ENCODE measurements around the gene TTF2.
"Not testable (repeated sequence)": the region's sequence is repeated elsewhere in the genome, so short reads cannot be mapped to it uniquely, and the experiment has no call there.

Gene TTF2

GRCh38 chr1:117117697-117118096 is 57.6 kb downstream of the TTF2 start:
- no peak overlapping the region for H3K4me2 ChIP-seq
- H3K9me3 ChIP-seq = no peaks in the 10 kb centered on the region
- peaks cover 9% of the 10 kb centered on the region for H3K4me1 ChIP-seq
- H3K27ac ChIP-seq = no peak overlapping the region
- peaks cover 12% of the 10 kb centered on the region; the same call in 1 of the 2 replicates for H3K27me3 ChIP-seq
- H3K9ac ChIP-seq = no peak overlapping the region
- H4K20me1 ChIP-seq = no peaks in the 10 kb centered on the region
- H3K36me3 ChIP-seq = peaks cover 9% of the 10 kb centered on the region; the same call in 1 of the 2 replicates
- H3K4me3 ChIP-seq = no peak overlapping the region
- TF ChIP-seq Cebpa-rat (IDR thresholded peaks at IDR 0.05) = no peak

- TF ChIP-seq Cebpa-rat (IDR thresholded peaks at IDR 0.05) = no peak
- H4K20me1 ChIP-seq = no peaks in the 10 kb centered on the region
- no peak overlapping the region for H3K9ac ChIP-seq
- no peaks in the 10 kb centered on the region for H3K9me3 ChIP-seq
- no peak overlapping the region for H3K4me3 ChIP-seq
- H3K27ac ChIP-seq = no peak overlapping the region
- peaks cover 8% of the 10 kb centered on the region; the same call in 1 of the 2 replicates for H3K36me3 ChIP-seq
- peaks cover 12% of the 10 kb centered on the region; the same call in 1 of the 2 replicates for H3K27me3 ChIP-seq
- H3K4me1 ChIP-seq = peaks cover 9% of the 10 kb centered on the region
- H3K4me2 ChIP-seq = no peak overlapping the region
Measured at GRCh38 chr1:117118137-117118536, 58.0 kb downstream of the TTF2 start.

- H3K4me2 ChIP-seq, H4K20me1 ChIP-seq, H3K4me3 ChIP-seq, H3K9me3 ChIP-seq, H3K27ac ChIP-seq, H3K36me3 ChIP-seq, H3K9ac ChIP-seq, H3K4me1 ChIP-seq: not testable (repeated sequence)
- H3K27me3 ChIP-seq = peaks cover 12% of the 10 kb centered on the region; the same call in 1 of the 2 replicates
Measured at GRCh38 chr1:117119144-117119543, 59.0 kb downstream of the TTF2 start.

- Histone ChIP-seq H3K27me3 (peaks cover 12% of the 10 kb centered on the region; the same call in 1 of the 2 replicates), H3K9ac (peak overlapping the region; percentile 77), H3K36me3 (peaks cover 3% of the 10 kb centered on the region; the same call in 1 of the 2 replicates), H3K4me2 (peak overlapping the region; percentile 94), H3K4me3 (peak overlapping the region; percentile 71), H4K20me1 (no peaks in the 10 kb centered on the region), H3K27ac (peak overlapping the region; percentile 31; the same call in 1 of the 2 replicates), H3K9me3 (no peaks in the 10 kb centered on the region), H3K4me1 (peaks cover 9% of the 10 kb centered on the region)
- TF ChIP-seq Cebpa-rat (IDR thresholded peaks at IDR 0.05) = no peak
Measured at GRCh38 chr1:117120774-117121588, 60.9 kb downstream of the TTF2 start.

GRCh38 chr1:117121589-117122329 is 61.6 kb downstream of the TTF2 start, which contains the start of gene TRIM45:
Gene TRIM45, minus strand, starts transcription at chr1:117121749. Its CDS starts 548 bp downstream, at chr1:117121201.
- peak within 1 kb of the TSS; percentile 50; the same call in 1 of the 2 replicates for H3K27ac ChIP-seq
- peak within 1 kb of the TSS; percentile 94 for H3K4me2 ChIP-seq
- peak within 1 kb of the TSS; percentile 71 for H3K4me3 ChIP-seq
- H3K9ac ChIP-seq = peak within 1 kb of the TSS; percentile 77
- peaks cover 9% of the 10 kb centered on the region for H3K4me1 ChIP-seq
- peaks cover 3% of the 10 kb centered on the region; the same call in 1 of the 2 replicates for H3K36me3 ChIP-seq
- peaks cover 12% of the 10 kb centered on the region; the same call in 1 of the 2 replicates for H3K27me3 ChIP-seq
- TF ChIP-seq Cebpa-rat (IDR thresholded peaks at IDR 0.05) = no peak
- no peaks in the 10 kb centered on the region for H3K9me3 ChIP-seq
- no peaks in the 10 kb centered on the region for H4K20me1 ChIP-seq

GRCh38 chr1:117122330-117123025 is 62.4 kb downstream of the TTF2 start:
- no peaks in the 10 kb centered on the region for H3K9me3 ChIP-seq
- peaks cover 9% of the 10 kb centered on the region for H3K4me1 ChIP-seq
- peaks cover 12% of the 10 kb centered on the region; the same call in 1 of the 2 replicates for H3K27me3 ChIP-seq
- no peak overlapping the region for H3K27ac ChIP-seq
- H3K4me3 ChIP-seq = peak overlapping the region; percentile 71
- peaks cover 3% of the 10 kb centered on the region; the same call in 1 of the 2 replicates for H3K36me3 ChIP-seq
- no peaks in the 10 kb centered on the region for H4K20me1 ChIP-seq
- H3K9ac ChIP-seq = peak overlapping the region; percentile 77; the same call in 1 of the 2 replicates
- peak overlapping the region; percentile 94 for H3K4me2 ChIP-seq
- TF ChIP-seq Cebpa-rat (IDR thresholded peaks at IDR 0.05) = no peak

- Histone ChIP-seq H3K4me3 (no peak overlapping the region), H3K4me2 (no peak overlapping the region), H3K9ac (no peak overlapping the region), H4K20me1 (no peaks in the 10 kb centered on the region), H3K27ac (no peak overlapping the region), H3K36me3 (peaks cover under 1% of the 10 kb centered on the region; the same call in 1 of the 2 replicates), H3K27me3 (peaks cover 12% of the 10 kb centered on the region; the same call in 1 of the 2 replicates), H3K9me3 (no peaks in the 10 kb centered on the region), H3K4me1 (peaks cover 9% of the 10 kb centered on the region)
- no peak for TF ChIP-seq Cebpa-rat (IDR thresholded peaks at IDR 0.05)
Measured at GRCh38 chr1:117123274-117123673, 63.1 kb downstream of the TTF2 start.

GRCh38 chr1:117124661-117125060 is 64.5 kb downstream of the TTF2 start:
- TF ChIP-seq Cebpa-rat (IDR thresholded peaks at IDR 0.05) = no peak
- no peak overlapping the region for H3K9ac ChIP-seq
- peaks cover 12% of the 10 kb centered on the region; the same call in 1 of the 2 replicates for H3K27me3 ChIP-seq
- H3K4me3 ChIP-seq = no peak overlapping the region
- no peaks in the 10 kb centered on the region for H4K20me1 ChIP-seq
- H3K4me2 ChIP-seq = no peak overlapping the region
- peaks cover 9% of the 10 kb centered on the region for H3K4me1 ChIP-seq
- no peak overlapping the region for H3K27ac ChIP-seq
- no peaks in the 10 kb centered on the region for H3K36me3 ChIP-seq
- no peaks in the 10 kb centered on the region for H3K9me3 ChIP-seq

- H3K27ac ChIP-seq = no peak overlapping the region
- no peak overlapping the region for H3K4me2 ChIP-seq
- H3K4me1 ChIP-seq = no peaks in the 10 kb centered on the region
- no peaks in the 10 kb centered on the region for H3K9me3 ChIP-seq
- H4K20me1 ChIP-seq = no peaks in the 10 kb centered on the region
- no peaks in the 10 kb centered on the region for H3K27me3 ChIP-seq
- no peaks in the 10 kb centered on the region for H3K36me3 ChIP-seq
- H3K9ac ChIP-seq = no peak overlapping the region
- TF ChIP-seq Cebpa-rat (IDR thresholded peaks at IDR 0.05) = no peak
- no peak overlapping the region for H3K4me3 ChIP-seq
Measured at GRCh38 chr1:117127795-117128194, 67.7 kb downstream of the TTF2 start.

Data from BLaER1 (cell line).